ENCODE results near the gene RYR2.
"Not testable (repeated sequence)": the region's sequence is repeated elsewhere in the genome, so short reads cannot be mapped to it uniquely, and the experiment has no call there.

Gene RYR2

DNA sequence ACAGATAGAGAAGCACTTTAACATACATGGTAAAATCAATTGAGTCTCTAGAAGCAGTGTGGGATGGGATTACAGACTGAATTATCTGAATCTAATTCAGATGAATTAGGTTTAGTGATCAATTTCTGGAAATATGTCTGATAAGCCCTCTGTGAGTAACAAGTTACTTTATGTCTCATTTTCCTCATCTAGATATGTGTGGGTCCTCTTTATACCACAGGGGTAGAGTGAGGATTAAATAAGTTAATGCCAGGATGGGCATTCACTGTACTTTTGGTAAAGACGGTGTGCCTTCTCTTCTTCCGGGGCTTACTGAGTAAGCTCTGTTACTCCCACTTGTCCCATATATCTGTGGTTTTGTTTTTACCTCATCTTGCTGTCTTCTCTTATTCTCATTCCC lies 225.8 kb downstream of the RYR2 start:
- DNase-seq, result no peak

DNA sequence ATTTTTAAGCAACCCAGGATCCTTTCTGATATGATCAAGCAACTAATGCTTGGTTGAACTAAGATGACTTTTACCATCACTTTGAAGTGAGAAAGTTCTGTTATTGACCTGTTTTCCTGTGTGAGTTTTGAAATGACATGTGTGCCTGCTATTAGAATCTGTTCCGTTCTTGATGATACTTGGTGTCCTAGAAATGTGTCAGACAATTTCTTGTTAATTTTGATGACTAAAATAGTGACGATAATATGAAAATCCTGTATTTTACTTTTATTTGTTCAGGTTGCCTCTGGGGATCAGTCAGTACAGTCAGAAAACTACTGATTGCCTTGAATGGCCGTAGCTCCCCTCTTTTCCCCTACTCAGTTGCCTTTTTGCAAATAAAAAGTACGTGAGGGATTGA lies 228.0 kb downstream of the RYR2 start:
- no peak for DNase-seq

DNA sequence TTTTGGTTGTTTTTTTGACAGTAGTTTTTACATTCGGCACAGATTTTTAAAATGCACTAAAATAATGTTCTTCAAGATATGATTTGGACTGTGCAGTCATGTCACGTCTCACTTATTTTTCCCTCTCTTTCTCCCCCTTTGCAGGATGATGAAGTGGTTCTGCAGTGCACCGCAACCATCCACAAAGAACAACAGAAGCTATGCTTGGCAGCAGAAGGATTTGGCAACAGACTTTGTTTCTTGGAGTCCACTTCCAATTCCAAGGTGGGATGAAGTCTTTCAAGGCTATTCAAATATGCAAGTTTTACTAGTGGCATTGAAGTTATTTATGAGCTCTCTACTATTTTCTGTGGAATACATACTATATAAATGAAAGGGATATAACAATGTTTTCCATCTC lies 228.4 kb downstream of the RYR2 start:
- no peak for DNase-seq

DNA sequence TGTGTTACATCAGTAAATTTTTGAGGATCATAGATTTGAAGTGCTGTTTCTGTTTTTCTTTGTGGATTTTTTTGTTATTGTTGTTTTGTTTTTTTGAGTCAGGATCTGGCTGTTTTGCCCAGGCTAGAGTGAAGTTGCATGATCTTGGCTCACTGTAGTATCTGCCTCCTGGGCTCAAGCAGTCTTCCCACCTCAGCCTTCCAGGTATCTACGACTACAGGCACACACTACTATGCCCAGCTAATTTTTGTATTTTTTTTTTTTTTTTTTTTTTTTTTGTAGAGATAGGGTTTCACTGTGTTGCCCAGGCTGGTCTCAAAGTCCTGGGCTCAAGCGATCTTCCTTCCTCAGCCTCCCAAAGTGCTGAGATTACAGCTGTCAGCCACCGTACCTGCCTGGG lies 236.0 kb downstream of the RYR2 start:
- not testable (repeated sequence) for DNase-seq

DNA sequence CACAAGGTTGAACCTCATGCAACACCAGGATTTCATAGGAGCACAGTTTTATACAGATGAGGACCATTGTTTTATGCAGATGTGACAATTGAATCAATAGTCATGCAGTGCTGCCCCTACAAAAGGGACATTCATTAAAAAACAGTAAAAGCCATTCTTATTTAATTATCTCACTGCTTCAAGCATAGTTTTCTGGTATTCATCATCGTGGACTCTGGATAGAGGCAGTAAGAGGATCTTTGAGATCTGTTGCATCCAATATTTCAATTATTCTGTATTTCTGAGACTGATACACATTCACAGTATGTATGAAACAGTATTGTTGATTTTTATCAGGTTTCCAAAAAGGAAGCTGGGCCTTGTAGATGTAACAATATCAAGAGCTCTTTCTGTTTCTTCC lies 237.6 kb downstream of the RYR2 start:
- DNase-seq, result no peak

DNA sequence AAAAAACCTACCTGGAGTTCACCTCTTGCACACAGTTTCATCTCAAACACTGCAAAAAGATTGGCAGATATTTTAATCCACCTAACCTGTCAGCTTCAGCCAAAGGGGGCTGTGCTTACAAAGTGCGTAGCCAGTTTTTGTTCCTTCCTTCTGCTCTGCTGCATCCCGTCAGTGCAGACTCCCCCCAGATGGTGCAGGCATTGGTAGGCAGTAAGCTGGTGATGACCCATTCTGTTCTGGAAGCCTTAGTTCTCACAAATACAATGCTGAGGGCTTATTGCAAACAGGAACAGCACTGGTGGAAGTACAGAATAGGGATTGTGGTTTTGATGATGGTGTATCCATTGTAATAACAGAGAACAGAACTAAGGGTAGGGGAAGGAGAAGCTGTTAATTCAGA lies 239.5 kb downstream of the RYR2 start:
- DNase-seq, result no peak

DNA sequence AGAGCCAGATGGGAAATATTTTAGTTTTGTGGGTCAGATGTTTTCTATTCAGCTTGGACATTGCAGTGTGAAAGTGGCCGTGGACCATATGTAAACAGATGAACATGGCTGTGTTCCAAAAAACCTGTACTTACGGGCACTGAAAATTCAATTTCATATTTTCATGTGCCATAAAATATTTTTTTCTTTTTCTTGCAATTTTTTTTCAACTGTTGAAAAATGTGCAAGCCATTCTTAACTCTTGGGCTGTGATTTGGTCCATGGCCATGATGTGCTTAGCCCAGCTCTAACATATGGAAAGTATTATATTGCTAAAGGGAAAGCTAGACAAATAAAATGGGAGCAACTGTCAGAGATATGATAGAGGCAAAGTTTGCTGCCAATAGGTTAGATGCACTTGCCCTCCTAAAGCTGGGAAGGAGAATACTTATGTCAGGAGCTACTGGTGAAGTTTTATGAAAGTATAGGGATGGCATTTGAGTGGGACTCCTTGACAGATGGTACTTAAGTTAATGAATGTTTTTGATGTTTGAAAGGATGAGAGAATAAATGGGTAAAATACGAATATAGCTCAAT lies 240.3 kb downstream of the RYR2 start:
- no peak for DNase-seq

DNA sequence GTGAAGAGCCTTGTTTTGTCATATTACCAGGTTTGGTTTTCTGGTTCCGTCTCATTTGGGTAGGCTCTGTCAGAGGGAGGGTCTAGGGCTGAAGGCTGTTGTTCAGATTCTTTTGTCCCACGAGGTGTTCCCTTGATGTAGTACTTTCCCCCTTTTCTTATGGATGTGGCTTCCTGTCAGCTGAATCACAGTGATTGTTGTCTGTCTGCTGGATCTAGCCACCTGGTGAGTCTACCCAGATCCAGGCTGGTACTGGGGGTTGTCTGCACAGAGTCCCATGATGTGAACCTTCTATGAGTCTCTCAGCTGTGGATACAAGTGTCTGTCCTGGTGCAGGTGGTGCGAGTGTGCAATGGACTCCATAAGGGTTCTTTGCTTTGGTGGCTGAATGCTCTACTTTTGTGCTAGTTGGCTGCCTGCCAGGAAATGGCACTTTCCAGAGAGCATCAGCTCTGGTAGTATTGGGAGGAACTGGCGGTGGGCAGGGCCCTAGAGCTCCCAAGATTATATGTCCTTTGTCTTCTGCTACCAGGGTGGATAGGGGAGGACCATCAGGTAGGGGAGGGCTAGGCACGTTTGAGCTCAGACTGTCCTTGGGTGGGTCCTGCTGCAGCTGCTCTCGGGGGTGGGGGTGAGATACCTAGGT lies 246.0 kb downstream of the RYR2 start:
- no peak for DNase-seq

DNA sequence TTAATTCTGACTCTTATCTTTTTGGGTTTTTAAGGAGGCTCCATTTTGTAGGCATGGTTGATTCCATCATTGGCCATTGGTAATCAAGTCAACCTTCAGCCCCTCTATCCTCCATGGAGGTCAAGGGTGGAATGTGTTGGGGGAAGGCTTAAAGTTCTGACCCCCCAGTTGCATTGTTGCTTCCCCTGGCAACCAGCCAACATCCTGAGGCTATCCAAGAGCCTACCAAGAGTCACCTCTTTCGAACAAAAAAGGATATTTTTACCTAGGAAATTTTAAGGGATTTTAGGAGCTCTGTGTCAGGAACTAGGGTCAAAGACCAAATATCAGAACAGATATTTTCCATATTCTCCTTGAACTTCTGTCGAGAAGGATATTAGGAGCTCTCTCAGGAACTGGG lies 251.8 kb downstream of the RYR2 start:
- DNase-seq, result no peak

DNA sequence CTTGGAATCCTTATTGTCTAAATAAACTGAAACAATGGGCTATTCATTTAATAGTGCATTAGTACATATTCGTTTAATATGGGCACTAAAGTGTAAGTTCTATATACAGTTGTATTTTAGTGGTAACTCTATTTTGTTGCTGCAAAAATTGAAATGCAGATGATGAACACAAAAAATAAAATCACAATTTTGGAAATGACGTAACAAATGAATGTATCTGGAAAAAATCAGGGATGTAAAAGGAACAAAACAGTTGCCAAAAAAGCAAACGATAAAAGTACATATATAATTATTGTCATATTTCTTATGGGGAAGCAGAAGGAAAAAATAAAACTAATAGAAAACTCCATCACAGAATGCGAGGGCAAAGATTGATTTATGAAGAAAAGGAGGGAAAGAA lies 254.9 kb downstream of the RYR2 start:
- no peak for DNase-seq

DNA sequence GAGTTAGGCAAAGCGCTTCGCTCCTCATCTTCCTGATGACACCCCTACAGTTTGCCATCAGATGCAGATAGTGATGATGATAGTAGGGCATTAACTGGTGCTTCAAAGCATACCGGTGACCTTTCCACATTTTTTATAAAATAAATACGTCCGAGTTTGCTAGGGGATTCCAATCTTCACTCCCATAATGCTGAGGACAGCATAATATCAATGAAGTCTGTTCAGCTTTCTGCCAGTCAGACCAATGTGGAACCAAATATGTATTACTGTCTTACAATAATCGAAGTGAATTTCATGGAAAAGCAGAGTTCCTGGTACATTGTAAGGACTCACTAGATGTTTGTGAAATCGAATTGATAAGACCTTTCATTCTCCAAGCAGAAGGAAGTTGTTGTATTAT lies 258.7 kb downstream of the RYR2 start:
- no peak for DNase-seq

DNA sequence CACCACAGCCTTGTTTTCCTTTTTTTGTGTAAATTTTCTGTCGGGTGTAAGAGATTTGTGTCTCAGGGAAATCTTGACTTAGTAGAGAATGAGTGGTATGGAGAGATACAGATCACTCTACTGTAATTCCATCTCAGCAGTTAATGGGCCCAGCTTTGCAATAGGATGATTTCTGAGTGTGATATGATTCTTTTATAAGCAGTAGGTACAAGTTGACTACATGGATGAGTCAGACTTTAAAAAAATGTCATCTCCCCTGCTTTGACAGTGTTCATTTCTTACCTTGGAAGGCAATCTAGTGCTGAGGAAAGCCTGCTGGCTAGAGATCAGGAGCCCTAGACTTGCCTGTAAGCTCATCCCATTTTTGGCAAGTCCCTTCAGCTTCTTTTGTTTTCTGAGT lies 261.9 kb downstream of the RYR2 start:
- no peak for DNase-seq

DNA sequence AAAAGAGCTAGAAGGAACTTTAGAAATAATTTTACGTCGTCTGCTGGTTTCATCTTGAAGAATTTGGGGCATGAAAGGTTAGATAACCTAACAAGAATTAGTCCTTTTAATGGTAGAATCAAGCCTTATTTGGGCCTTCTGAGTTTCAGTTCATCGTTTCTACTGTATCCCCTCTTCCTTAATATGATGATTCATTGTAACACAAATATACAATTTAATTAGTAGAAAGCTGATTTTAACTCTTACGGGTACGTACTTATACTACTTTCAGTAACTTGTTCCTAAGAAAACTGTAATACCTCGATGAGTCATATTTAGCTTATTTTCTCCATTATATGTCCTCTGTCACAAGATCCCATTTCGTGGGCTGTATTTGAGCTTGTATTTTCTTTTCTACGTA lies 264.7 kb downstream of the RYR2 start:
- no peak for DNase-seq

DNA sequence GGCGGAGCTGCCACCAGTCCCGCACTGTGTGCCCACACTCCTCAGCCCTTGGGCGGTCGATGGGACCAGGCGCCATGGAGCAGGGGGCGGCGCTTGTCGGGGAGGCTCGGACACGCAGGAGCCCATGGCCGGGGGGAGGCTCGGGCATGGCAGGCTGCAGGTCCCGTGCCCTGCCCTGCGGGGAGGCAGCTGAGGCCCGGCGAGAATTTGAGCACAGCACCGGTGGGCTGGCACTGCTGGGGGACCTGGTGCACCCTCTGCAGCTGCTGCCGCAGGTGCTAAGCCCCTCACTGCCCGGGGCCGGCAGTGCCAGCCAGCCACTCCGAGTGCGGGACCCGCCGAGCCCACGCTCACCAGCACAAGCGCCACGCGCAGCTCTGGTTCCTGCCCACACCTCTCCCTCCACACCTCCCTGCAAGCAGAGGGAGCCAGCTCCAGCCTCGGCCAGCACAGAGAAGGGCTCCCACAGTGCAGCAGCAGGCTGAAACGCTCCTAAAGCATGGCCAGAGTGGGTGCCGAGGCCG lies 267.7 kb downstream of the RYR2 start:
- DNase-seq, result no peak

DNA sequence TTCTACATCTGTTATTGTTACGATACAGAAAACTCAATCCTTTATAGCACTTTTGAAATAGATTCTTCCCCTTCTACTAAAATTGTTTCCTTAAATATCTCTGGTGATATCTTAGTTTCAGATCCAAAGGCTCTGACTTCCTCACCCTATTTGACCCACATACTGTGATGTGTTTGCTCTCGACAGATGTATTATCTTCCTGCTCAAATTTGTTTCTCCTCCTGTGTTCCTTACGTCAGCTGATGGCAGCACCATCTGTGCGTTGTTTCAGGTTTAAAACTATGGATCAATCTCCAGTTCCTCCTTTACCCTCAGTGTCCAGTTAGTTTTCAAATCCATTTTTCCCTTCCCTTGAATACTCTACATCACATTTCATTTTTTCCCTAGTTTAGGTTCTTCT lies 274.4 kb downstream of the RYR2 start:
- no peak for DNase-seq

DNA sequence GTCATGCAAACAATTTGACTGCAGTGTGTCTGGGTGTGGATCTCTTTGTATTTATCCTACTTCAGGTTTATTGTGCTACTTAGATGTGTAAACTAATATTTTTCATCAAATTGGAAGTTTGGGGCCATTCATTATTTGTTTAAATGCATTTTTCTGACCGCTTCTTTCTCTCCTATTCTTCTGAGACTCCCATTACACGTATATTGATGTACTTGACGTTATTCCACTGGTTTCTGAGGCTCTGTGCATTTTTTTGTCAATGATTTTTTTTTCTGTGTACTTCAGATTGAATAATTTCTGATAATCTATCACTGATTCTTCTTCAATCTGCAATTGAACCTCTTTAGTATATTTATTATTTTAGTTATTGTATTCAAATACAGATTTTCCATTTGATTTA lies 276.8 kb downstream of the RYR2 start:
- DNase-seq, result no peak

DNA sequence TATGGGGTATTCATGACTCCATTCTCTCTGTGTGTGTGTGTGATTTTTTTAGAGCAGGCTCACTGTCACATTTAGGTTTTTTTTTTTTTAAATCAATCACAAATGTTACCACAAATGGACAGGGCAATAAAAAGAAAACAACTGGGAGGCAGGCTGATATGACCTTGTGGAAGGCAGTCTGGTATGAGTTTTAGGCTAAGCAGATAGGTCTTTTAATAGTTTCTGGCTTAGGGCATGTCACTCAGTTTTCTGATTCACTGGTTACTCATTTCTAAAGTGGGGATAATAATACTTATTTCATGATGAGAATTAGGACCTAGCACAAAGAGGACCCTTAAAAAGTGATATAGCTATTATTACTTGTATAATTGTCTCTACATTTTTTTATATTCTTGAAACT lies 278.9 kb downstream of the RYR2 start:
- DNase-seq, result no peak

DNA sequence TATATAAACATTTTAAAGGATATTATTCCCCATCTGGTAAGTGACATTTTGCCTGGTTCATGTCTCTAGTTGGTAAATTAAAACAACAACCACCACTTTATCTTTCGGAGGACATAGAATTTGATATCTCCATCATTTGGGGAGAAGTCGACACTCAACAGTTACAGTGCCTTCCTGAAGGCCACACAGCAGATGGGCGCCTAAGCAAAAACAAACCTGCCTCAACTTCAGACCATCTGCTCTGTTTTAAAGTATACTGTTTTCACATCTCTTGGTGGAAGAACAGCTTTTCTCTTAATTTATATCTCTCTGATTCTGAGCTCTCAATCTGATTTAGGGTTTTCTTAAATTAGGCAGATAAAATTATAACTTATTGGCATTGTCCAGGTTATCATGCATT lies 282.2 kb downstream of the RYR2 start:
- no peak for DNase-seq

DNA sequence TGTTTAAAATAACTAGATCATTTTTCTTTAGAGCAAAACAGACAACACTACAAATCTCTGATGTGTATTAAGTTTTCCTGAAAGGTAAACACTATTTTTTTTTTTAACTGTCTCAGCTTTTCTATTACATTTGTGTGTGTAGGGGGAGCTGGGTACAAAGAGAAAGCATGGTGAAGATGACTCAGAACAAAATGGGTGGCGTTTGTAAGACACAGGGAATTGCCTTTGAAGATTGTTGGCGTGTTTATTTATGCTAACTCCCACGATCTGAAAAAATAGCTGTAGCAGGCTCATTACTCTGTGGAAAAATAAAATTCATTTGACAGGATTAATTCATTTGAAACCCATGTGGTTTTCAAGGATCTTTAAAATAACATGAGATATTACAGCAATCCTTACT lies 285.1 kb downstream of the RYR2 start:
- DNase-seq, result no peak

DNA sequence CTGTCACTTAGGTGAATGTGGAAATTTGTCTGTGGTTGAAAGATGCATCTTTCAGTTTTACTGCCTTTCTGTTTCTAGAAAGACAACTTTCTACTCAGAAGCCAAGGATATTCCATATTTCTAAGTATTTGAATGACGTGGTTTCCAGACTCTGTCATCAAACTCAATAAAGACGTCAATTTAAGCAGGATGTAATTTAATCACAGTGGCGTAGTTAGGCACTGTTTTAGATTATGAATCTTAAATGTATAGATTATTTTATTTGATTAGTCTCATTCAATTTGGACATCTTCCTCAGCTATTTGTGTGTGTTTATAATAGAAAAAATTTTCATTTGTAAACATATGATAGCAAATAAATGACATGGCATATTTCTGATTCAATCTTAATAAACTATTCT lies 298.9 kb downstream of the RYR2 start:
- DNase-seq, result no peak

DNA sequence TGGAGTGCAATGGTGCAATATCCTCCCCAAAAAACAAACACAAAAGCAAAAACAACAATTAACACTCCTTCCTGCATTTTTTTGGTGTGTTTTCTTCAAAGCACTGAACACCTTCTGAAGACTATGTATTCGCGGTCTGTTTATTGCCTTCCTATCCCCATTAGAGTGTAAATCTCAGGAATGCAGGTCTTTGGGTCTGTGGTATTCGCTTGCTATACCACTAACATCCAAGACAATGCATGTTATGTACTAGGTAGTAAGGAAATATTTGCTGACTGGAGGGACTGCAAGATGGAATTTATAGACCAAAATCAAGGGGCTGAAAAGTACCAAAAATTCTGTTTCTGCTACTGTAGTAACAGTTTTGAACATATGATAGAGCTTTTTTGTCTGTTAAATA lies 299.4 kb downstream of the RYR2 start:
- DNase-seq, result no peak

DNA sequence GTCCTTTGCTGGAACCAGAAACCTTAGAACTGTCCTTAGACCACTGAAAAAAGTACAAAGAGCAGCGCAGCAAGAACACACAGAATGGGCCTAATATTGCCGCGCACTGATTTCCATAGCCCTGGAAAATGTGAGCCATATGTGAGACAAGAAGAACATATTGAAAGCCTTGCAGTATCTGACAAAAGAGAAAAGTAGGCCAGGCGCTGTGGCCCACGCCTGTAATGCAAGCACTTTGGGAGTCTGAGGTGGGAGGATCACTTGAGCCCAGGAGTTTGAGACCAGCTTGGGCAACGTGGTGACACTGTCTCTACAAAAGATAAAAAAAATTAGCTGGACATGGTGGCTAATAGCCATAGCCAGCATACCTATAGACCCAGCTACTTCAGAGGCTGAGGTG lies 300.7 kb downstream of the RYR2 start:
- no peak for DNase-seq

DNA sequence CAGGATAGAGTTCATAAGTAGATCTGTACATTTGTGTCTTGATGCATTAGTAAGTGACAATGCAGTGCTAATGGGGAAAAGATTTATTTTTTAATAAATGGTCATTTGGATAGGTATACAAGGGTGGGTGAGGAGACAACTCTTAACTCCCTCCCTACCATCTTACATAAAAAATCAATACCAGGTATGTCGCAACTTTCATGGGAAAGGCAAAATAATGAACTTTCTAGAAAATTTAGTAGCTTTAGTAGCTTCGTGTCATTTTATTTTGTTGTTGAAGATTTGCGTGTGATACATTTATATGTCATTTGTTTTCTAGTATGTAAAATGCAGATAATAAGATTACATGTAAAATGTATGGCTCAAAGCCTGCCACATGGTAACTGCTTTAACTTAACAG lies 310.8 kb downstream of the RYR2 start:
- no peak for DNase-seq

DNA sequence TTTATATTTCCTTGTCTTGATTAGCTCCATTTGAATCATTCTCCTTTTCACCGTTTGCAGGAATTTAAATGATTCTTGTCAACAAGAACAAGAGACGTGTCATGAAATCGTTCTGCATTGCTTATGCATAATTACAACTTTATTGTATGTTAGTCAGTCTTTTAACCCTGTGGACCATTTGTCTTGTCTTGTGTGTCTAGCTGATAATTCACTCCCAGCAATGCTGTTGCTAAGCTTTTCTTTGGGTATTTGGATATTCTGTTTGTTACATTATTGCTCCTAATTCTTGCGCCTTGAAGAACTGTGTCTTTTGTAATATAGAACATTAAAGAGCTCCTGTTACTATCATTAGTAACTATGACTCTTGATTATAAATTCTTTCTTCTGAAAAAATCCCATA lies 311.9 kb downstream of the RYR2 start:
- no peak for DNase-seq

DNA sequence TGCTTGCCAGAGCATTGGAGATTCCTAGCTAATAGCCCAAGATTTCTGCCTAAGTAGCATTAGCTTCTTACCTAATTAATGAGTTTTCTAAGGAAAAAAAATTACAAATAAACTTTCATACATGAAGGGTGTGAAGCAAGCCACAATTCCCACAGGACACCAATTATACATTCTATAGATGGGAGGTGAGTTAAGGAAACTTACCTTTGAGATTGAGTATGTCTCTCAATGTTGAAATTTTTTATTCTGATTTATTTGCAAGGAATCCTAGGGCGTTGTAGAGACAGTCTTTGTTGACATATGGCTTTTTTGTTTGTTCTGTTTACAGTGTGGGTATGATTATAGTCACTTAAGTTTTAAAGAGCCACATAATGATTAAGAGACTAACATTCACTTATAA lies 313.0 kb downstream of the RYR2 start:
- no peak for DNase-seq

Measured in right kidney (tissue), 1 donor.